Sigmoid colon (tissue), 7 donors: Measurements from ENCODE around the gene QPCT. TPM values are rescaled to one million over a fixed set of nuclear protein-coding genes. Genes with fewer than 3 reads are reported as not detected.

ENCODE experiments used
- DNase-seq: peaks from one replicate; pipeline ENCODE4 v3.0.0-alpha.2; 2019
- H3K27ac ChIP-seq, 4 donors: fragments of 200-600 bp; sonication (generic); one replicate each; pipeline ENCODE4 v1.5.1; 2016 to 2019; ENCODE audit warnings: mild to moderate bottlenecking in 1 of 4
- H3K27me3 ChIP-seq, 3 donors: fragments of 200-600 bp; sonication (generic); one replicate each; pipeline ENCODE4 v1.5.1; 2019; ENCODE audit warnings: mild to moderate bottlenecking in 1 of 3
- H3K36me3 ChIP-seq, 4 donors: fragments of 200-600 bp; sonication (generic); one replicate each; pipeline ENCODE4 v1.5.1; 2016 to 2019
- H3K4me1 ChIP-seq, 4 donors: fragments of 200-600 bp; sonication (generic); one replicate each; pipeline ENCODE4 v1.5.1; 2017 to 2019
- H3K4me3 ChIP-seq, 4 donors: fragments of 200-600 bp; sonication (generic); one replicate each; pipeline ENCODE4 v1.5.1; 2017 to 2019; ENCODE audit warnings: mild to moderate bottlenecking in 2 of 4, moderate library complexity in 1 of 4
- H3K9me3 ChIP-seq, 4 donors: fragments of 200-600 bp in 3 of 4; sonication (generic) in 3 of 4; one replicate each; pipeline versions ENCODE4 v1.5.1 to v1.6.1; 2013 to 2019
- CTCF ChIP-seq, 4 experiments: fragments of 450-650 bp in 3 of 4; fragments of 200-600 bp in 1 of 4; IDR thresholded peaks; one replicate each; pipeline ENCODE4 v1.5.1; 2016 to 2019; ENCODE audit warnings: antibody characterized with exemption in 4 of 4, mild to moderate bottlenecking in 3 of 4, moderate library complexity in 2 of 4
- EP300 ChIP-seq, 4 donors: sonication (generic); formaldehyde crosslinking; IDR thresholded peaks; one replicate each; pipeline ENCODE4 v1.6.1; 2017; ENCODE audit warnings: antibody characterized with exemption in 4 of 4
- POLR2A ChIP-seq, 2 donors: fragments of 450-650 bp; IDR thresholded peaks; one replicate each; pipeline ENCODE4 v1.6.1; 2016; ENCODE audit warnings: antibody characterized with exemption in 2 of 2, mild to moderate bottlenecking in 2 of 2, moderate library complexity in 2 of 2
- POLR2AphosphoS5 ChIP-seq, 4 donors: sonication (generic); formaldehyde crosslinking; IDR thresholded peaks; one replicate each; pipeline ENCODE4 v1.6.1; 2017; ENCODE audit warnings: antibody characterized with exemption in 4 of 4
- WGBS, 2 donors: extraction: QIAGEN DNeasy Blood & Tissue Kit; methylation state at CpG; one replicate each; pipeline ENCODE4 v1.1.7; 2013; 5-methylcytosine and 5-hydroxymethylcytosine counted together
- intact Hi-C: fragments of 100-400 bp; cut with DNase I; formaldehyde crosslinking; loops from one replicate; pipeline ENCODE4 v1.15.1; 2023
- polyA plus RNA-seq, 3 donors: library from polyadenylated mRNA; stranded (reverse); fragments of 200-250 nt; gene quantifications; one replicate each; pipeline ENCODE4 v1.2.3, GENCODE V29; 2013
- total RNA-seq, 4 donors: library from RNA; depleted of rRNA; stranded (reverse); fragments of >200 nt; gene quantifications; one replicate each; pipeline ENCODE4 v1.1.0, GENCODE V29; 2016
- donor health status: healthy with polysubstance abuse.
- donor health status: Bipolar disorder and iron deficiency.
- donor health status: healthy.

The QPCT gene
- total and polyA plus RNA-seq, 7 donors: 1.2 to 94.9 (median 65.8) TPM

DNA sequence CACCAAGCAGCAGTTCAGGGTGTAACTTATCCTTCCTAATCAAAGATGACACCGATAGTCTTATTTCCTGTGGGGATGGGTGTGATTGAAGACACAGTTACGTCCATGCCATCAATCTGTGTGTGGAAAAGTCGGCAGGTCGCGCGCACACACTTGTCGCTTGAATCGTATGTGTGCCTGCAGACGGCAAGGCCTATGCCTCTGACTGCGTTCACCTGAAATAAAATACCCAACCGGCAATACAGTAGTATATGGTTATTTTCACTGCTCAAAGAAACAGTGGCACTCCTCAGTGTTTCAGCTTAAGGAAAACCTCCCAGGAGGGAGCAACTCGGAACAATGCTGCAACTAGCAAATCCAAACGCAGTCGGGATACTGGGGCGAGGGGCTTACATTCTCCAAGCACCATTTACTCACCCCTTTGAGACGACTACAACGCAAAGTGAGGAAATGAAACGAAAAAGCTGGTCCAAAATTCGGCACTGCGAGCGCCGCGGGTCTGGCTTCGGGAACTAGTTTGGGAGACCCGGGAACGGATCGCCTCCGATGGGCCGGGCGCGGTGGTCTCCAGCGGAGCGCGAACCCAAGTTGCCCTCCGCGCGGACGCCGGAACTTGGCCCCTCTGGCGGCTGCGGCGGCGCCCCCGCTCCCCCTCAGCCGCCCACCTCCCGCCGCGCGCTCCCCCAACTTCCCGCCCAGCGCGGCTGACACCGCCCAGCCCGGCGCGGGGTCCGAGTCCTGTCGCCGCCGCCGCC, 20.5 kb upstream of the QPCT start:
- peaks cover 0 to 57% (median 44%) of the 10 kb centered on the region in 4 donors for H3K4me1 ChIP-seq
- no peaks in the 10 kb centered on the region for H3K36me3 ChIP-seq
- no peaks in the 10 kb centered on the region for H3K9me3 ChIP-seq
- no peak for TF ChIP-seq POLR2A (IDR thresholded peaks at IDR 0.05)
- TF ChIP-seq POLR2AphosphoS5 (IDR thresholded peaks at IDR 0.05): peak; percentile 36 to 41 (median 39)
- TF ChIP-seq CTCF (IDR thresholded peaks at IDR 0.05): no peak
- H3K4me3 ChIP-seq: peak overlapping the region; percentile 66 to 98 (median 86)
- H3K27ac ChIP-seq: peak overlapping the region; percentile 86 to 96 (median 95)
- no peaks in the 10 kb centered on the region for H3K27me3 ChIP-seq
- intact Hi-C loops: loop anchor here (5.0 kb wide), 1 partner anchor 52 kb away; no protein-coding TSS in a partner anchor
- 1% methylated on average over 61 of the region's 61 CpGs for WGBS, 2 donors
- peak; percentile 72 for DNase-seq

DNA sequence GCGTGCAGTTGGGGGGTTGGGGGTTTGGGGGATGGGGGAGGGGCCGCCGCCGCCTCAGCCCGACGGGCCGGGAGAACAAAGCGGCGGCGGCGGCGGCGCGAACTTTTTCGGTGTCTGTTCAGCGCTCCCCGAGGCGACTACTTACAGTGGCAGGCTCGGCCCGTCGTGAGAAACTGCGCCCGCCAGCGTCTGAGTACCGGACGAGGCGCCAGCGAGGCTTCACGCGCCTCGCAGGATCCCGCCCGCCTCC, 20.0 kb upstream of the QPCT start:
- peak; percentile 93 for DNase-seq

DNA sequence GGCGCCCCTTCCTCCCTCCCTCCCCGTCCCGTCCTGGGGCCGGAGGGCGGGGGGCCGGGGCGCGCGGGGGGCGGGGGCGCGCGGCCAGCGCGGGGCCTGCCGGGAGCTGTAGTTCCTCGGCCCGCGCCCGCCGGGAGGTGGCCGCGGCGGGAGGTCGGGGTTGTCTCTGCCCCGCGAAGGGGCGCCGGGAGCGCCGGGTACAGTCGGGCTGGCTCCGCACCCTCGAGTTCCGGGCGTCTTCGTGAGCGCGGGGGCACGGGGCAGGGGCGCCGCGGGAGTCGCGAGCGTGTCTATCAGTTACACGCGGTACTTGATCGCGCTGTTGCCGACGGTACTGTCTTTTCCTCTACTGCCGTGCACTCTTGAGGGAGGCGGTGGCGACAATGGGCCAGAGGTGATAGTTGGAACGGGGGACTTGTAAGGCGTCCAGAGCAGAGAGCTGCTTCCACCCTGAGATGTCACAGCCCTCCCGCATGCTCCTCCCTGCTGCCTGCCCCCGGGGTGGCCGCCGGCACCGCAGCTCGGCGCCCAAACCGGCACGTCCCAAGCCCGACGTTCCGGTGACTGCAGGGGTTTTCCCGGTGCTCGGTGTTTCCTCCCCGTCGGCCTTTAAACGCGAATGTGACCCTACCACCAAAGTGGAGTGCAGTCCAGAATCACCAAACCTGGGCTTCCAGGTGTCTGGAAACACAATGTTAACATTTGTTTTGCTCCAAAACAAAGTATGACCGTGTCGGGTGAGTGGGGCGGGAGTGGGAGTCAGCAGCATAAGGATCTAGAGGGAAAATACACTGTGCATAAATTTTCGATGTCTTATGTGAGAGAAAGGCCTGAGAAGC, 19.4 kb upstream of the QPCT start, which contains the start of gene PRKD3:
Gene PRKD3 (minus strand): TSS at position 48 of the 839 bp plus-strand sequence. CDS start 8,309 bp downstream, outside the sequence.
- H3K27me3 ChIP-seq: no peaks in the 10 kb centered on the region
- no peaks in the 10 kb centered on the region for H3K36me3 ChIP-seq
- H3K4me3 ChIP-seq: peak within 1 kb of the TSS; percentile 66 to 98 (median 86)
- TF ChIP-seq EP300 (IDR thresholded peaks at IDR 0.05) (no peak), POLR2AphosphoS5 (IDR thresholded peaks at IDR 0.05) (peak in 3 of 4 donors; percentile 84 to 90 (median 88)), CTCF (IDR thresholded peaks at IDR 0.05) (no peak), POLR2A (IDR thresholded peaks at IDR 0.05) (peak; percentile 12 to 31)
- WGBS, 2 donors: 1 to 2% methylated on average over 79 of the region's 79 CpGs
- H3K27ac ChIP-seq: peak within 1 kb of the TSS; percentile 86 to 96 (median 95)
- no peaks in the 10 kb centered on the region for H3K9me3 ChIP-seq
- peaks cover 0 to 46% (median 36%) of the 10 kb centered on the region in 4 donors for H3K4me1 ChIP-seq
- intact Hi-C loops: loop anchor here (1.0 to 5.0 kb wide), 3 partner anchors 52 to 94 kb away; partner anchors contain the start of genes CEBPZ and NDUFAF7
- DNase-seq: peak; percentile 80

More for the DNA sequence above, 20.0 kb upstream of the QPCT start:
- no peaks in the 10 kb centered on the region for H3K36me3 ChIP-seq
- H3K27ac ChIP-seq: peak overlapping the region; percentile 86 to 96 (median 95)
- intact Hi-C loops: loop anchor here (5.0 kb wide), 1 partner anchor 52 kb away; no protein-coding TSS in a partner anchor
- H3K9me3 ChIP-seq: no peaks in the 10 kb centered on the region
- H3K27me3 ChIP-seq: no peaks in the 10 kb centered on the region
- peak; percentile 36 to 52 for TF ChIP-seq POLR2A (IDR thresholded peaks at IDR 0.05)
- peak; percentile 88 to 96 (median 92) for TF ChIP-seq POLR2AphosphoS5 (IDR thresholded peaks at IDR 0.05)
- no peak for TF ChIP-seq EP300 (IDR thresholded peaks at IDR 0.05)
- no peak for TF ChIP-seq CTCF (IDR thresholded peaks at IDR 0.05)
- WGBS, 2 donors: 0 to 1% methylated on average over 33 of the region's 33 CpGs
- peaks cover 0 to 52% (median 40%) of the 10 kb centered on the region in 4 donors for H3K4me1 ChIP-seq
- peak overlapping the region; percentile 66 to 98 (median 86) for H3K4me3 ChIP-seq

- 53 to 75% methylated on average over 12 of the region's 12 CpGs for WGBS, 2 donors
- DNase-seq: no peak
- Histone ChIP-seq H3K27ac (peak overlapping the region; percentile 86 to 96 (median 95)), H3K9me3 (no peaks in the 10 kb centered on the region), H3K27me3 (no peaks in the 10 kb centered on the region), H3K36me3 (no peaks in the 10 kb centered on the region), H3K4me1 (peaks cover 0 to 40% (median 30%) of the 10 kb centered on the region in 4 donors), H3K4me3 (peak overlapping the region in 3 of 4 donors; percentile 66 to 98 (median 90))
- intact Hi-C loops: loop anchor here (1.0 to 5.0 kb wide), 3 partner anchors 17 to 94 kb away; partner anchors contain the start of genes CEBPZ and NDUFAF7
- no peak for TF ChIP-seq EP300 (IDR thresholded peaks at IDR 0.05)
- TF ChIP-seq POLR2A (IDR thresholded peaks at IDR 0.05): no peak
- no peak for TF ChIP-seq CTCF (IDR thresholded peaks at IDR 0.05)
- no peak for TF ChIP-seq POLR2AphosphoS5 (IDR thresholded peaks at IDR 0.05)
Measured at GRCh38 chr2:37325625-37326071, 18.8 kb upstream of the QPCT start.
